Epidermal melanocyte (primary cell): Measurements from ENCODE around the gene THSD7A.

Source experiments
- DNase-seq: peaks from one replicate; pipeline ENCODE4 v3.0.0; 2011; ENCODE audit warnings: low spot score; ENCODE audit not compliant: insufficient read length

The THSD7A gene

GRCh38 chr7:11642841-11643240 lies 189.2 kb downstream of the THSD7A start:
- DNase-seq: no peak

GRCh38 chr7:11642276-11642675 lies 189.7 kb downstream of the THSD7A start:
- no peak for DNase-seq

DNA sequence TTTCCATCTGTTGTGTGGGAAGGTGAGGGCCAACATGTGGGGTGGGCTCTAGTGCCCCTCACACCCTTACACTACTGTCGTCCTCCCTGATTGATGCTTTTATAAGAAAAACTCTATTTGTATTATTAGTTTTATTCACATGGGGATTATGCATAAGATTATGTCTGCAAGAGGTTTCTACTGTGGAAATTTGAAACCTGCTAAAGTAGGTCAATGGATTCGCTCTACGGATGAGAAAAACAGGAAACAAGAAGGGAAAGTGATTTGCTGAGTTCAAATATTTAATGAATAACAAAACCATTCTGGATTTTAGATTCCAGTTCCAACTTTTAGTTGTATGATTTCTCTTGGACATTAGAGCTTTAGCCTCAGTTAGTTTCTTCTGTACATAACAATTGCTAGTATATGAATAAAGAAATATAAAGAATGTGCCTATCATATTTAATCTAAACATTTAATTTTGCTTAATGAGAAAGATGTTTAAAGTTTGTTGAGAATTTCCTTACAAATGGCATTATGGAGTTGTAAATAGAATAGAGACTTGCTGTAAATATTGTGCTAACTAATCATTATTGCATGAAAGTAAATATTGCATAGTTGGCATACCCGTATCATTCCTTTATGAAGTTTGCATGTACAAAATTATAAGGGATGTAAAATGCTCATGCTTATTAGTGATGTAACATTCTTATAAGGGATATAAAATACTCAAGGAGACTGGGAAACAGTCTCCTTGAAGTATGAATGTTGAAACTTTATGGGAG lies 193.8 kb downstream of the THSD7A start:
- DNase-seq: no peak

DNA sequence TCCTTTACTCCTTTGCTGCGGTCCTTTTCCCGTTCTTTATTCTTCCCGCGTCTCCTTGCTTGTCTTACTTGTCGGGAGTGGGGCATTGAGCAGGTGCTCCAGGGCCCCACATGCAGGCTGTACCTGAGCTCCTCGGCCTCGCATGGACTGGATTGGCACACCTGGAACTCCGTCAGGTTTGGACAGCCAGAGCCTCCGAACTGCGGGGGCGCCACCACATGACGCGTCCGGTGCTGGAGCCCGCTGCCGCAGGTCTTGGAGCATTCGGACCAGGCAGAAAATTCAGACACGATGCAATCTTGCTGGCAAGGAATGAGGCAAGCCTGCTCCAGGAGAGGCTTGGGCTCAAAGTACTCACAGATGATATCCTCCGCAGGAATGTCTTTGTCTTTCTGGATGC lies 195.7 kb downstream of the THSD7A start:
- no peak for DNase-seq

- no peak for DNase-seq
These were observed 198.7 kb downstream of the THSD7A start for GRCh38 chr7:11633310-11633709.

DNA sequence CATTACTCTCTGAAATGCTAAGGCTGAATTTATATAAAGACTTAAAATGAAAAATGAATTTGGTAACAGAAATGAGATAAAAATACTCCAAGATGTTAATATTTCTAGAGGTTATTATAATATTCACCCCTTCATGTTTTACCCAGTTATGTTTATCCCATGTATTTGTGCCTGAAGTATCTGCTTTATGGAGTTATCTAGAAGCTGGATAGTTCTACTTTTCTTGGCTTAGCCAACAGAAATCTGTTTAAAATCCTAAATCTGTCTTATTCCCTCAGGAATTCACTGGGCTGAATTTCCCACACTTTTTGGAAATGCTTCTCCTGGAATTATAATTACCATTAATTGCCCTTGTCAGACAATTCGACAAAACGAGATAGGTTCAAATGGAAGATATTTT lies 201.6 kb downstream of the THSD7A start:
- DNase-seq: no peak

GRCh38 chr7:11625669-11626068 lies 206.3 kb downstream of the THSD7A start:
- DNase-seq: no peak

GRCh38 chr7:11623093-11623678 lies 208.8 kb downstream of the THSD7A start:
- no peak for DNase-seq

GRCh38 chr7:11620406-11621253 lies 211.4 kb downstream of the THSD7A start:
- no peak for DNase-seq

- DNase-seq: no peak
These were observed 215.5 kb downstream of the THSD7A start for GRCh38 chr7:11616466-11616865.

- DNase-seq: no peak
These were observed 216.8 kb downstream of the THSD7A start for GRCh38 chr7:11615174-11615573.

DNA sequence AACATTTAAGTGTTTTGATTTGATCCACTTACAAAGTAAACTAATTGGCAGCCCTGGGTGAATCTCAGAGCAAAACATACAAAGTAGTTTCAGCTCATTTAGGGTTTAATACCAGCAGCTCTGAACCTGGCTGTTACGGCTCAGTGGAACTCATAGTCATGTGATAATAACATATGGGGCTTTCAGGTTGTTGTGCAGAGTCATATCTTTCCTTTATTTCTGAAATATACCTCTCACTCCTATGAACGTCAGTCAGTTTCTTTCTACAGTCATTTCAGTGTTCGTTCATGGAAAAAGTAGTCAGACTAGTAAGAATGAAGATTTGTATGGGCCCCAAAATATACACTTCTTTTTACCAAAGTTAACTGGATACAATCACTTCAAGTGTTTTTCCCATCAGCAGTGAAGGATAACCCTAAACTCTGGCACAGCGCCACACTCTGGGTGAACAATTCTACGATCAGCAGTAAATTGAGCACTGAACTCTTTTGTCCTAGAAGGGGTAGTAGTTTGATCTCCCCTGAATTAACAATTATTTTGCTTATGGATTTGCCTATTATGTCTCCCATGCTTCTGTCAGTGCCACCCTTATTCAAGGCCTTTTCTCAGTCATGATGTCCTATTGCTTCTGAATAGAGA lies 218.6 kb downstream of the THSD7A start:
- DNase-seq: no peak

- DNase-seq: no peak
These were observed 219.3 kb downstream of the THSD7A start for GRCh38 chr7:11612737-11613136.

DNA sequence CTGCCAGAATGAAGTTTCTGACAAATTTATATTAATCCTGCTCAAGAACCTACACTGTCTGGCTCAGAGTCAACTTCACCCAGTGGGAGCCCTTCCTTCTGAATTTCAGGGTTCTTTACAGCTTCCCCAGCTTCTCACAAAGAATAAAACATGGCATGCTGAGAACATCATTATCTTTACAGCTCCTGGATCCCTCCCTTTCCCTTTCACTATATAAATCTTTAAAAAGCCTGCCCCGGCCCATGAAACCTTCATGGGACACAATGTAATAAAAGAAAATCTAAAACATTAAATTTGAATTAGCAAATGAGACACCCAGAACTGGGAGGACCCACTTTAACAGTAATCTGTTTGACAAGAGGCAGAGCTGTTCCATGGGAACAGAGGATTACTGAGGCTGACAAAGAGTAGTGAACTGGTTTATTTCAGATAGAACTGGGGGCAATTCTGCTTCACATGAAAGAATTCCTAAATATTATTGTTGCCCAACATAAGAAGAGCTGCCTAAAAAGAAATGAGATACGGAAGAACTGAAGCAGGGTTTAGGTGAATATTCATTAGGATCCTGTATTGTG lies 222.8 kb downstream of the THSD7A start:
- DNase-seq: no peak

GRCh38 chr7:11607686-11608085 lies 224.3 kb downstream of the THSD7A start:
- no peak for DNase-seq

DNA sequence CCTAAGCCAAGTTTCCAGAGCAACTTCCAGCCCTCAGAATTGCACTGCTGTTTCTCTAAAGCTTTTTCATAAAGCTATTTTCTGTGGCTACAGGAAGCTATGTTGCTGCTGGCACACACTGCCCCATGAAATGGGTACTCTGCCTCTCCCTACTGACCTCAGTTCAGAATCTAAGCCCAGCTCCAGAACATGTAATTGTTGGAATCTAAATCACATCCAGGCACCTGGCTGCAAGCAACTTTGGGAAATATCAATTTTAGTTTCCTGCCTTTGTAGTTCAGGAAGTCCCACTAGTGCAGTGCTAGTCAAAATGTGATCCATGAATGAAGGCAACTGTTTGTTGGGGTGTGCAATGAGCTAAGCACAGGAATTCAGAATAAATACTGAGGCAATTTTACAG lies 226.2 kb downstream of the THSD7A start:
- no peak for DNase-seq

DNA sequence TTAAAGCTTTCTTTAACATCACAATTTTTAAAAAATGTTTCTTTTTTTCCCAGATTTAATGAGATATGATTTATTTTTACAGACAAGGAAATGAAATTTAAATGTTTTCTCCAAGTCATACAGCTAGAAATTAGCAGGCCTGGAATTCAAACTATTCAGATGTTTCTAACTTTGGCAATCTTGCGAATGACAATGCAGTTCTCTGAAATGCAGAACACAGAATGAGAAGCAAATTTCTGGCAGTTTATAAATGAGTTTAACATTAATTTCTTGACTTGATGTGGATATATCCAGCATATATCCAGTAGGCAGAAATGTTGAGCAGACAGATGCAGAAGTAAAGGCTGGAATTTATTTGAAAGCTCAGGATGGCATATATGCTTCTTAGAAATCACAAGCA lies 227.5 kb downstream of the THSD7A start:
- DNase-seq: no peak

- no peak for DNase-seq
These were observed 230.2 kb downstream of the THSD7A start for GRCh38 chr7:11601761-11602160.

DNA sequence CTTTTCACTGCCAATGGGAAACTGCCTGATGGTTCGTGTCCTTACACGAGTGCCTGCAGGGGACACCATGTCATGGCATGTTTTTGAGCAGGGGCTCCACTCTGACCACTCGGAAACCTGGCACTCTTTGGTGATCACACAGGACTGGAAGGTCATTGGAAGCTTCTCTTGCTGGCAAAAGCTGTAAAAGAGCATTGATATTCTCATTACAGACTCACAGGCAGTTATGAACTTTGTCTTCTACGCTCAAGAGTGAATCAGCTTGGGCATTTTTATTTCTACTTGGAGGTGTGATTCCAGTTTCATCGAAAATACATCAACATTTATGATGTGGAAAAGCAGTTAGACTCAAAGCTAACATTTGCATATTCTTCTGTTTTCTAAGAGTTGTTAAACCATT lies 238.7 kb downstream of the THSD7A start:
- no peak for DNase-seq

DNA sequence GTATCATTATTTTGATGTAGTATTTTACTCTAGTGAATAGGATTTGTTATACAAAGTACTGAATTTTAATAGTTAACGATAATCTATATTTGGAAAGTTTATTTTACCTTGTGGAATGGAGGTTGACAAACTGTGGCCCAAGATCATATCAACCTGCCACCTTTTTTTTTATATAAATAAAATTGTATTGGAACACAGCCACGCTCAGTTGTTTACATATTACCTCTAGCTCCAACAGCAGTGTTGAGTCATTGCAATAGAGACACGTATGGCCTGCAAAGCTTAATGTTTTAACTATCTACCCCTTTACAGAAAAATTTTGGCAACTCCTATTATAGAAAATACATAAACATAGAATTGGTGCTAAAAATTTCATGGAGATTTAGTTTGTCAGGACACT lies 239.3 kb downstream of the THSD7A start:
- DNase-seq: no peak

GRCh38 chr7:11591943-11592342 lies 240.1 kb downstream of the THSD7A start:
- DNase-seq: no peak
